Femur (tissue), 1 donor: ENCODE results near the gene TTLL5.
"Not testable (repeated sequence)": the region's sequence is repeated elsewhere in the genome, so short reads cannot be mapped to it uniquely, and the experiment has no call there.

Source experiments
- DNase-seq: peaks from one replicate; pipeline ENCODE4 v3.0.0-alpha.2; 2017

Gene TTLL5

GRCh38 chr14:75837151-75837787 lies 176.2 kb downstream of the TTLL5 start:
- DNase-seq: no peak

GRCh38 chr14:75840911-75841310 lies 179.9 kb downstream of the TTLL5 start:
- no peak for DNase-seq

GRCh38 chr14:75842551-75842950 lies 181.5 kb downstream of the TTLL5 start:
- no peak for DNase-seq

- DNase-seq: no peak
These were observed 183.4 kb downstream of the TTLL5 start for GRCh38 chr14:75844486-75844885.

GRCh38 chr14:75845136-75845804 lies 184.2 kb downstream of the TTLL5 start:
- DNase-seq: no peak

GRCh38 chr14:75846694-75847093 lies 185.6 kb downstream of the TTLL5 start:
- DNase-seq: not testable (repeated sequence)

- no peak for DNase-seq
These were observed 186.5 kb downstream of the TTLL5 start for GRCh38 chr14:75847584-75847983.

- DNase-seq: no peak
These were observed 187.3 kb downstream of the TTLL5 start for GRCh38 chr14:75848167-75848913.

- no peak for DNase-seq
These were observed 188.4 kb downstream of the TTLL5 start for GRCh38 chr14:75849300-75849895.

- DNase-seq: no peak
These were observed 190.5 kb downstream of the TTLL5 start for GRCh38 chr14:75851574-75851866.

GRCh38 chr14:75854111-75854799 lies 193.2 kb downstream of the TTLL5 start:
- no peak for DNase-seq

- no peak for DNase-seq
These were observed 196.2 kb downstream of the TTLL5 start for GRCh38 chr14:75857199-75857598.

- no peak for DNase-seq
These were observed 197.3 kb downstream of the TTLL5 start for GRCh38 chr14:75858362-75858761.

- DNase-seq: no peak
These were observed 198.7 kb downstream of the TTLL5 start for GRCh38 chr14:75859746-75860145.

GRCh38 chr14:75860561-75861160 lies 199.6 kb downstream of the TTLL5 start:
- DNase-seq: no peak

- DNase-seq: no peak
These were observed 200.1 kb downstream of the TTLL5 start for GRCh38 chr14:75861161-75861621.

- no peak for DNase-seq
These were observed 202.2 kb downstream of the TTLL5 start for GRCh38 chr14:75863221-75863620.

- no peak for DNase-seq
These were observed 203.3 kb downstream of the TTLL5 start for GRCh38 chr14:75864352-75864751.

- no peak for DNase-seq
These were observed 204.5 kb downstream of the TTLL5 start for GRCh38 chr14:75865531-75865930.

- no peak for DNase-seq
These were observed 205.9 kb downstream of the TTLL5 start for GRCh38 chr14:75866970-75867369.

- DNase-seq: no peak
These were observed 210.3 kb downstream of the TTLL5 start for GRCh38 chr14:75871181-75871880.

- DNase-seq: no peak
These were observed 214.9 kb downstream of the TTLL5 start for GRCh38 chr14:75875958-75876357.
